ENCODE measurements around the gene GSDME.

The GSDME gene

DNA sequence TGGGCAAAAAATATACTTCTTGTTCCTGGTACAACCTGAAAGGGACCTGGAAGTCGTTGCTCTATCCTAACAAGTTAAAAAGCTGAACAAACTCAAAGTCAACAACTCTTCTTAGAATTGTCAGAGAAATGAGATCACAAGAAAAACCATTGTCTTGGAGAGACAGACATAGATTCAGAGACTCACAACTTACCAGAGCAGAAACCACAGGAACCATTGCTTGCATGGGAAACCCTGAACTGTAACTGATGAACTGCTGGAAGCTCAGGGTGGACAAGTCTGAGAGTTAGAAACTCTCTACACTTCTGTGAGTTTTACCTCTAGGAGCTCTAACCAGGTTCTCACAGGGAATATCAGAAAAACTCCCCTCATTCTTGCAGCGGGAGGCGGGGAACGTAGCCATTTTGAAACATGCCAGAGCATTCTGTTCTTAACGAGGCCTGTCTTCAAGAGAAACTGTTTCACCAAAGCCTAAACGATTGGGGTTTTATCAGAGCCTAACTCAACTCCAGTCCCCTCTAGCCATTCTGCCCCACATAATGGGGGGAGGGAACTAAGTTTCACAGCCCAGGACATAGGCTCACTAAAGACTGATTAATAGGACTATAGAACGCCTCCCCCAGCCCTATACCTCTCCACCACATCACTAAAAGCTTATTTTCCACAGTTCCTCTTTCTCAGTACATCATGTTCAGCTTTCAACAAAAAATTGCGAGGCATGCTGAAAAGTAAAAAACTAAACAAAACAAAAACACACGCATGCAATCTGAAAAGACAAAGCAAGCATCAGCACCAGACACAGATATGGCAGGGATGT lies 12.0 kb upstream of the GSDME start:
- DNase-seq: no peak

DNA sequence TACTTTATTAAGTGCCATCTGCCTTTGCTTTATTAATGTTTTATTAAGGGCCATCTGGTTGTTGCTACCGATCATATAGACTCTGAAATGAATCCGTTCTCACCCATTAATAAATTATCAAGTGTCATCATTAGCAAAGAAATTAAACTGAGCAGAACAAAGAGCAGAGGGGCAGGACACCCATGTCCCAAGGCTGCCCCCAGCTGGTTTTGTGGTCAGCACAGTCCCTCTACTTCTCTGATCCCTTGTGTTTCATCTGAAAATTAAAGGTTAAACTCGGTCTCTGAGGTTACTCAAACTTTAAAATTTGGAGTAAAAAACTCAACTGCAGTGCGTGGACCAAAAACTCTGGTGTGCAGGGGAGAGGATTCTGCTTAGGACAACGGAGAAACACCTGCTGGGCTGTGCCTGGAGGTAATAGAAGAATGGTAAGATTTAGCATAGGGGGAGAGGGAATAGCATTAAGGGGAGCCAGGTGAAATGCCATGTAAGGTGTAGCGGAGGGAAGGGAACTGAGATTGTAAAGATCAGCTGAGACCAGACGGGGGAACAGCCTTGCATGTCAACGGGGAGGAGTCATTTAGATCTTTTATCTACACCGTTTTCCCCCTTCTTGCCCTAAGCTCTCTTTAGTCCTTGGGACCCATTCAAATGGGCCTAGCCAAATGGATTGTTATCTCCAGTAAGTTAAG lies 10.8 kb upstream of the GSDME start:
- no peak for DNase-seq

- no peak for DNase-seq
Measured at GRCh38 chr7:24764972-24765744, 7.9 kb upstream of the GSDME start.

DNA sequence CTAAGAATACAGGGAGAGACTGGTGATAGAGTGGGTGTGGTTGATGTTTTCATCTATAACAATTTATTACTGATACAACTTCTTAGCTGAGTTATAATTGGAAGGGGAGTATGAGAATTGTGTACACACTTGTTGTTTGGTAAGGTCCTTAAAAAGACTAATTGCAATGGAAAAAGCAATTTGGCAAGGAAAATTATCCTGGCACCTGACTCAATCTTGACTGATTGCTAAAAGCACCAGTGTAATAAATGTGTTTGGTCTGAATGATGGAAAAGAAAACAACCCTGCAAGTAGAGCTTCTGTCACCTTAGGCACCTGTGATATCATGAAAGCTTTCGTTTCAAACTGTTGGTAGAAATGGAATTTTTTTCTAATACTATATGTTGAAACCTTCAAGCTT lies 6.7 kb upstream of the GSDME start:
- DNase-seq: no peak

DNA sequence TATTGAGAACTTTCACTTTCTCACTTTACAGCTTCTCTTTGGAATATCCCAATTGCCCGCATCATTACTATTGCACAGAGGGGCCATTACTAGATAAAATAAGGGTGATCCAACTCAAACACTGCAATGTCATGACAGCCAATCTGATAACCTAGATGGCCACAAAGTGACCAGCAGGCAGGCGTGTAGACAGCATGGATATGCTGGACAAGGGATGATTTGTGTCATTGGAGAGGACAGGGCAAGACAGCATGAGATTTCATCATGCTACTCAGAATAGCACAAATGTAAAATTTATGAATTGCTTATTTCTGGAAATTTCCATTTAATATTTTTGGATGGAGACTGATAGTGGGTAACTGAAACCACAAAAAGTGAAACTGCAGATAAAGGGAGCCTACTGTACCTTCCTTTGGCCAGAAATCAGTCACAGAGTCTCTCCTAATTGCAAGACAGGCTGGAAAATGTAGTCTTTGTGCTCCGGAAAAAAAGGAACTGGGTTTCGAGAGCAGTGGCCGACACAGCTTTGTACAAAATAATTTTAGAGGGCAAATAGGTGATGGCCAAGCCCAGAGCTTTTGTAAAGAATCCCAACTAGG lies 6.1 kb upstream of the GSDME start:
- no peak for DNase-seq

GRCh38 chr7:24762771-24763170 lies 5.5 kb upstream of the GSDME start:
- no peak for DNase-seq

GRCh38 chr7:24760968-24761367 lies 3.7 kb upstream of the GSDME start:
- no peak for DNase-seq

DNA sequence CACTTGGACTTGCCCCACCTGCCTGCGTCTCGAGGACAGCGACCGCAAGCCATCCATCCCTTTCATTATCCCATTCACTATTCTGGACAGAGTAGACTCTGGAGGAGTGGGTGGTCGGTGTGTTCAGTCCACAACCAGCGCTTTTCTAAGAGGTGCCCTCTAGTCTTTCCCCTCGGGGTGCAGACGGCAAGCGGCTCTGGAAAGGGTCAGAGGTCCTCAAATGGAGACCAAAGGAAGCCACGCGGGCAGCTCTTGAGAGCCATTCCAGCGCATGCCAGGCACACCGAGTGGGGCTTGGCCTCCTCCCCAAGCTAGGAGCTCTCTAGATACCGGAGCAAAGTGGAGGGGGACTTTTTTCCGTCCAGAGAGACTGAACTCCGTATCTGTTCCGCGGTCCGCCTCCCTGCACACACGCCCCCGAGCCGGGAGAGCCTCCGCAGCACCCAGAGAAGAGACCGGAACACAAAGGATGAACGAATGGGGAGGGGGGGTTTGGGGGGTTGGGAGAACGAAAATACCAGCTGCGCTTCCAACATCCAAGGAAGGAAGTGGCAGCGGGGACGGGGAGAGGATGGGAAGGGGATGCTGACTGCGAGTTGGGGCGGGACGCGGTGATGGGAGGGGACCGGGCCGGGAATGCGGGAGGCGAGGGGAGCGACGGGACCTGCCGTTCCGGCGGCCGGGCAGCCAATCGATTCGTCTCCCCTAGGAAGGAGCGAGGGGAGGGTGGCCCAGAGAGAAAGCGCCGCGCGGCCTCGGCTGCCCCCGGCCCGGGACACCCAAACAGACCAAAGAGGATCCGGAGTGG lies 515 bp downstream of the GSDME start:
- peak; percentile 11 to 12 for DNase-seq

DNA sequence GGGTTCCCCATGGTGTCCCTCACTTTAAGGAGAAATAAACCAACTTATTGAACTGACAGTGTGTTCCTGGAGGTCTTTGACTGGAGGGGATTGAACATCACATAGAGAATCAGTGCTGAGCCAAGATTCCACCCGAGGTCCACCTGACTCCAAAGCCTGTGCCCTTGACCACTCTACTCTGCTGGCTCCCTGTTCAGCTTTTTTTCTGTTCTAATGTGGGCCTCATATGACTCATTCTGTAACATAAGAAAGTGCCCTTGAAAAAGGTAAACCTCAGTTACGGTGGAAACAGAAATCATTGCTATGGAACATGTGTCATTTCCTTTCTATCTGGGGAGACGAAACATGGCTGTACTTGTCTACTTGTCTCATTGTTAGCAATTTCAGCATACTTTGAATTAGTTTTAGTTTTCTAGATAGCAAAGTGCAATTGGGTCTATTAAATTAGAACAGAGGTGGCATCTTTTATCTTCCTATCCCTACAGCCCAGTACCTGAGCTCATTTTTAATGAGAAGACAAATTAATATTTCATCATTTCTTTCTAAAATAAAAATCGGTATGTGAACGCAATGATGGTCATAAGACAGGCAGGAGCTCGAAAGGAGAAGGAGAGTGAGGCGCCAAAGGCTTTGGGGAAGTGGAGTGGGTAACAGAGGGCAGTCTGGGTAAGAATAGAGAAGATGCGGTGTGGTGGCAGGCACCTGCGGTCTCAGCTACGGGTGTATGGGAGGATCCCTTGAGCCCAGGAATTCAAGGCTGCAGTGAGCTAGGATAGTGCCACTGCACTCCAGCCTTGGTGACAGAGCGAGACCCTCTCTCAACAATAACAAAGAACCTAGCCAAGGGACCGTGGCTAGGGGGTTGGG lies 1.5 kb downstream of the GSDME start:
- DNase-seq: no peak

GRCh38 chr7:24754906-24755506 lies 2.3 kb downstream of the GSDME start:
- DNase-seq: no peak

GRCh38 chr7:24752073-24752800 lies 5.0 kb downstream of the GSDME start:
- no peak for DNase-seq

DNA sequence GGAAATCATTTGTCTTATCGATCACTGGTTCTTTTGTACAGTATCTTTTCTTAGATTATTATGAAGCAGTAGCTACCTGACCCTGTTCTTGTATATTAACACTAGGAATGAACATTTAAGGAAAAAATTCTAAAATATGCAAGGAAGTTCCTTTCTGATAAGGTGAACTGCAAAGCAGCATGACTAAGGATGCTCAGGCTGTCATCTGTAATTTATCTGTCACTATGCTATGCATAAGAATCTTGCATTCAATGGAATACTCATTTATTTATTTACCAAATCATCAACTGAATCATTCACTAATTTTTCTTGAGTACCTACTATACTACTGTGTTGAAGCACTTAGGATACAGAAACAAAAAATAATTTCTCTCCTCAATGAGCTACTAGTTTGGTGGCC lies 5.8 kb downstream of the GSDME start:
- DNase-seq: no peak

GRCh38 chr7:24750441-24751055 lies 6.7 kb downstream of the GSDME start:
- DNase-seq: no peak

GRCh38 chr7:24748521-24748920 lies 8.7 kb downstream of the GSDME start:
- no peak for DNase-seq

DNA sequence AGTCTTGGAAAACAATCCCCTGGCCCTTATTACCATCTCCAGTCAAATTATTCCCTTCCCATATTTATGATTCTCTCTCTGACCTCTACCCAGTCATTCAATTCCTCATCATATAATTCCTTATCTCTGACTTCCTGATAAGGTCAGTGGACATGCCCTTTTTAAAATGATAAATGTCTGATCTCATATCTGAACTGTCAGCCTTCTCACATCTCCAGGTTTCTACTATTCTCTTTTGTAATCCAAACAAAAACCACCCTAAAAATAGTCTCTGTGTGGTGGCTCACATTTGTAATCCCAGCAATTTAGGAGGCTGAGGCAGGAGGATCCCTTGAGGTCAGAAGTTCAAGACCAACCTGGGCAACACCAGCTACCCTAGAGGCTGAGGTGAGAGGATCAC lies 11.9 kb downstream of the GSDME start:
- no peak for DNase-seq

GRCh38 chr7:24743471-24743870 lies 13.8 kb downstream of the GSDME start:
- no peak for DNase-seq

GRCh38 chr7:24742506-24743162 lies 14.6 kb downstream of the GSDME start:
- DNase-seq: no peak

DNA sequence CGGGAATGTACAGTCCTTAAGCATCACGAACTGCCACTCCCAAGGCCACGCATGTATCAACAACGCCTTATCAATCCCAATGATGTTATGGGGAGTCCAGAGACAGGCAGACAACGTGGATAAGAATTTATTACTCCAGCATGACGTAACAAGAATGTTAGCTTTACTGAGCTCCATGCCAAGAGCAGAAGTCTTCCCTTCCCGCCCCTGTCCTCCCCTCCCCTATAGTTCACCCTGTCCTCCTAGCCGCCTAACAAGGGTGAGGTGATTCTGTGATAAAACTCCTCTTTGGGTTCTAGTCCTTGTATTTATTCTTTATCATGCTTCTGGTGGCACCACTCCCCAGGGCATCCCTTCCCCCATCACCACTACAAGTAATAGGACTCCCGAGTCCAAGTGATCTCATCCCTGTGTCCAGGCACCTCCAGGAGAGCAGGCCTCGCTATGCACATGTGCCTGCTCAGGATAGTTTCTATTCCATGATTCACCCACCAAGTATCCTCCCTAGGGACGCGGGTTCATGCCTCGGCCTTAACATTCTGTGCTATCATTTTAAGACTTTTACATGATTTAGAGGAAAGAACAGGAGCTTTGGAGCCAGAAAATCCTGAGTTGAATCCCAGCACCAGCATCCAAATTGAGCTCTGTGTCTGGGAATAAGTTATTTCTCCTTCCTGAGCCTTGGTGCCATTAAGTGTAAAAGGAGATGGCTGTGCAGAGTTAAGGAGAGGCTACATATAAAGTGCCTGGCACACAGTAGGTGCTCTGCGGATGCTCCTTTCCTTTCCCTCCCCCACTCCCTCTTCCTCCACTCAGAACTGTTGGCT lies 15.4 kb downstream of the GSDME start:
- no peak for DNase-seq
